IMR-90 (cell line): ENCODE measurements around the gene PHACTR2. TPM values are rescaled to one million over a fixed set of nuclear protein-coding genes. Genes with fewer than 3 reads are reported as not detected.
A peak's percentile ranks its signal among the peaks of the same experiment; 100 is the strongest.

Experiments used
- ATAC-seq: fragments of 200-7000 bp; cut with Tn5 transposase; 2 replicates; pipeline ENCODE4 v1.9.1; 2020; ENCODE audit warnings: low read depth, mild to moderate bottlenecking, moderate library complexity
- BruUV-seq: library from RNA; stranded (reverse); fragments of 400-500 nt; replicated peaks from 2 replicates; lab custom pipeline; 2021; lab: Mats Ljungman, UMichigan
- CTCF ChIA-PET: fragments of 300-600 bp; formaldehyde crosslinking; extraction: SDS; loops from one replicate; lab custom pipeline; 2021; ENCODE audit warnings: antibody characterized with exemption; lab: Yijun Ruan, JAX
- POLR2A ChIA-PET: fragments of 300-600 bp; sonication (Branson Sonifier 250); formaldehyde crosslinking; loops from one replicate; lab custom pipeline; 2022; ENCODE audit warnings: antibody characterized with exemption; ENCODE audit not compliant: unreplicated experiment; lab: Charles Lee
- DNase-seq: peaks from one replicate; pipeline ENCODE4 v3.0.0; 2013
- H2AFZ ChIP-seq: replicated peaks from 2 replicates; pipeline ENCODE3; 2013; ENCODE audit warnings: low read length, mild to moderate bottlenecking; ENCODE audit not compliant: poor library complexity
- H2AK5ac ChIP-seq: 2 replicates; pipeline ENCODE4 v1.6.1; 2013; ENCODE audit warnings: low read depth, low read length, inconsistent platforms
- H2AK9ac ChIP-seq: replicated peaks from 2 replicates; pipeline ENCODE3; 2013; ENCODE audit warnings: mild to moderate bottlenecking, low read depth, low read length, moderate library complexity; ENCODE audit not compliant: poor library complexity
- H2BK120ac ChIP-seq: 2 replicates; pipeline ENCODE4 v1.6.1; 2013; ENCODE audit warnings: low read depth, low read length, inconsistent platforms
- H2BK15ac ChIP-seq: 3 replicates; pipeline ENCODE4 v1.6.1; 2013; ENCODE audit warnings: low read depth, low read length, inconsistent platforms
- H2BK20ac ChIP-seq: 2 replicates; pipeline ENCODE4 v1.6.1; 2013; ENCODE audit warnings: low read depth, mild to moderate bottlenecking, inconsistent platforms, low read length, moderate library complexity
- H2BK5ac ChIP-seq: 2 replicates; pipeline ENCODE4 v1.6.1; 2013; ENCODE audit warnings: mild to moderate bottlenecking, low read depth, low read length, inconsistent platforms; ENCODE audit not compliant: poor library complexity, severe bottlenecking
- H3K14ac ChIP-seq: replicated peaks from 2 replicates; pipeline ENCODE4 v1.6.1; 2013; ENCODE audit warnings: low read depth, low read length, inconsistent platforms
- H3K18ac ChIP-seq: 2 replicates; pipeline ENCODE4 v1.6.1; 2013; ENCODE audit warnings: low read depth, low read length, control low read depth
- H3K23ac ChIP-seq: 2 replicates; pipeline ENCODE4 v1.6.1; 2013; ENCODE audit warnings: low read depth, low read length, inconsistent platforms
- H3K27ac ChIP-seq: 2 replicates; pipeline ENCODE4 v1.5.1; 2013; ENCODE audit warnings: mild to moderate bottlenecking, control low read depth, low read length; ENCODE audit not compliant: insufficient read depth
- H3K27me3 ChIP-seq: 2 replicates; pipeline ENCODE4 v1.6.1; 2013; ENCODE audit warnings: low read length; ENCODE audit not compliant: control insufficient read depth, insufficient read depth
- H3K36me3 ChIP-seq: 2 replicates; pipeline ENCODE4 v1.6.1; 2013; ENCODE audit warnings: low read length, mixed read lengths; ENCODE audit not compliant: control insufficient read depth, insufficient read depth
- H3K4ac ChIP-seq: 2 replicates; pipeline ENCODE4 v1.6.1; 2013; ENCODE audit warnings: low read depth, low read length, inconsistent platforms
- H3K4me1 ChIP-seq: 2 replicates; pipeline ENCODE4 v1.6.1; 2013; ENCODE audit warnings: low read length, mixed read lengths; ENCODE audit not compliant: control insufficient read depth, insufficient read depth
- H3K4me2 ChIP-seq: 2 replicates; pipeline ENCODE4 v1.6.1; 2013; ENCODE audit warnings: low read depth, mild to moderate bottlenecking, control low read depth, low read length, moderate library complexity
- H3K4me3 ChIP-seq: 2 replicates; pipeline ENCODE4 v1.5.1; 2013; ENCODE audit warnings: low read depth, mild to moderate bottlenecking, control low read depth, low read length, moderate library complexity; ENCODE audit not compliant: insufficient read depth
- H3K56ac ChIP-seq: 2 replicates; pipeline ENCODE4 v1.6.1; 2013; ENCODE audit warnings: low read length, inconsistent platforms; ENCODE audit not compliant: insufficient read depth; ENCODE audit errors: extremely low read depth
- H3K79me1 ChIP-seq, 2 experiments: 2 replicates each; pipeline ENCODE4 v1.6.1; 2013; ENCODE audit warnings: low read length in 2 of 2, inconsistent platforms in 1 of 2, low read depth in 1 of 2
- H3K9ac ChIP-seq: 2 replicates; pipeline ENCODE4 v1.6.1; 2013; ENCODE audit warnings: low read depth, low read length, control low read depth
- H3K9me1 ChIP-seq: 2 replicates; pipeline ENCODE4 v1.6.1; 2013; ENCODE audit warnings: low read length, inconsistent platforms; ENCODE audit not compliant: insufficient read depth
- H3K9me3 ChIP-seq: 2 replicates; pipeline ENCODE4 v1.6.1; 2013; ENCODE audit warnings: low read length; ENCODE audit not compliant: control insufficient read depth, insufficient read depth
- H4K20me1 ChIP-seq: 2 replicates; pipeline ENCODE4 v1.6.1; 2013; ENCODE audit warnings: low read length, inconsistent platforms; ENCODE audit not compliant: insufficient read depth
- H4K5ac ChIP-seq: 2 replicates; pipeline ENCODE4 v1.6.1; 2013; ENCODE audit warnings: mild to moderate bottlenecking, low read depth, low read length, control low read depth
- H4K8ac ChIP-seq, 2 experiments: 2 replicates each; pipeline ENCODE4 v1.6.1; 2013; ENCODE audit warnings: low read depth in 2 of 2, low read length in 2 of 2, control low read depth in 1 of 2, inconsistent platforms in 1 of 2
- H4K91ac ChIP-seq: 2 replicates; pipeline ENCODE4 v1.6.1; 2013; ENCODE audit warnings: low read depth, low read length, inconsistent platforms; ENCODE audit not compliant: insufficient read depth
- FOS ChIP-seq: fragments of 150-350 bp; IDR thresholded peaks from 2 replicates; pipeline ENCODE4 v1.6.1; 2016; ENCODE audit warnings: low read depth, low read length
- MXI1 ChIP-seq: IDR thresholded peaks from 2 replicates; pipeline ENCODE4 v1.6.1; 2012; ENCODE audit warnings: low read depth, mild to moderate bottlenecking, low read length, moderate library complexity, borderline replicate concordance
- RFX5 ChIP-seq: IDR thresholded peaks from 2 replicates; pipeline ENCODE4 v1.8.0; 2012; ENCODE audit warnings: low read depth, mild to moderate bottlenecking, low read length, moderate library complexity
- USF2 ChIP-seq: fragments of 150-350 bp; IDR thresholded peaks from 2 replicates; pipeline ENCODE4 v1.6.1; 2017; ENCODE audit warnings: mild to moderate bottlenecking, antibody characterized with exemption, low read length, low read depth
- WGBS, 2 experiments: methylation state at CpG; one replicate each; pipeline versions ENCODE4 v1.1.5 to v1.1.7; 2013; ENCODE audit warnings: missing lambda C conversion rate in 2 of 2; ENCODE audit not compliant: insufficient read length in 1 of 2; ENCODE audit errors: extremely low coverage in 2 of 2; 5-methylcytosine and 5-hydroxymethylcytosine counted together
- dilution Hi-C: fragments of 300-500 bp; cut with HindIII; formaldehyde crosslinking; loops from one replicate; pipeline ENCODE4 v1.14.3; 2018; ENCODE audit warnings: low sequenced_read_pairs; ENCODE audit not compliant: unreplicated experiment
- in situ Hi-C: fragments of 300-500 bp; cut with MboI; formaldehyde crosslinking; loops from 3 replicates; pipeline ENCODE4 v1.14.3; 2019; ENCODE audit warnings: low sequenced_read_pairs, inconsistent platforms, mixed read lengths
- intact Hi-C: fragments of 100-400 bp; cut with micrococcal nuclease; formaldehyde crosslinking; loops from 2 replicates; pipeline ENCODE4 v1.10.0; 2022
- polyA plus RNA-seq, 3 experiments: library from polyadenylated mRNA; depleted of rRNA; stranded (reverse); fragments of >200 nt; gene quantifications; 2 replicates each; pipeline ENCODE4 v1.2.3, GENCODE V29; 2012; ENCODE audit warnings: low replicate concordance in 1 of 3
- total RNA-seq: library from RNA; depleted of rRNA; stranded (reverse); fragments of >200 nt; gene quantifications from 2 replicates; pipeline ENCODE4 v1.2.3, GENCODE V29; 2012

Gene PHACTR2
- total and polyA plus RNA-seq, 2 of the 4 experiments (the other 2 are of a cell fraction), result 14.5 to 74.2 TPM

- intact Hi-C loops (no loop called here), in situ Hi-C loops (no loop called here), dilution Hi-C loops (no loop called here)
- H2BK20ac ChIP-seq, result no peak overlapping the region
- H4K5ac ChIP-seq, result no peak overlapping the region
- peaks cover 8% of the 10 kb centered on the region for H3K9me1 ChIP-seq
- 87% methylated on average over 3 of the region's 9 CpGs; no CpG with 5 or more reads in 1 of the 2 experiments for WGBS, 2 experiments
- peak overlapping the region; percentile 10; the same call in 1 of the 2 replicates for H3K14ac ChIP-seq
- peaks cover 3% of the 10 kb centered on the region; the same call in 1 of the 2 replicates for H3K36me3 ChIP-seq
- peak overlapping the region; percentile 47; the same call in 1 of the 2 replicates for H3K18ac ChIP-seq
- TF ChIP-seq FOS, result no peak
- TF ChIP-seq MXI1, result no peak
- no peak for TF ChIP-seq RFX5
- TF ChIP-seq USF2, result no peak
- no peak for ATAC-seq
- H3K9ac ChIP-seq, result no peak overlapping the region
- no peak overlapping the region for H3K27ac ChIP-seq
- H4K8ac ChIP-seq, result no peak overlapping the region
- no peak overlapping the region for H3K4me3 ChIP-seq
- no peak overlapping the region for H3K4me2 ChIP-seq
- H3K4ac ChIP-seq, result no peak overlapping the region
- ChIA-PET CTCF (no interaction called here), POLR2A (no interaction called here)
- no peak for DNase-seq
- H4K20me1 ChIP-seq, result peaks cover 15% of the 10 kb centered on the region
- no peak overlapping the region for H4K91ac ChIP-seq
- H2AK9ac ChIP-seq, result no peak overlapping the region
- no peak overlapping the region for H2BK120ac ChIP-seq
- H2AK5ac ChIP-seq, result no peak overlapping the region
- H3K56ac ChIP-seq, result no peak overlapping the region
- no peak overlapping the region for H2BK5ac ChIP-seq
- H3K27me3 ChIP-seq, result no peaks in the 10 kb centered on the region
- H2BK15ac ChIP-seq, result no peak overlapping the region
- BruUV-seq, result no TSS peak
- no peak overlapping the region for H3K23ac ChIP-seq
- H3K79me1 ChIP-seq, result peaks cover 21 to 73% of the 10 kb centered on the region in 2 experiments
- no peaks in the 10 kb centered on the region for H3K9me3 ChIP-seq
- peaks cover 22% of the 10 kb centered on the region for H3K4me1 ChIP-seq
- H2AFZ ChIP-seq, result no peak overlapping the region
Measured at GRCh38 chr6:143689852-143690251, 12.1 kb downstream of the PHACTR2 start.
